Vagina (tissue), 2 donors: Measurements from ENCODE around the gene PACS1.

Experiments
- POLR2A ChIP-seq, 2 donors: fragments of 450-650 bp; IDR thresholded peaks; one replicate each; pipeline ENCODE4 v1.6.1; 2017; ENCODE audit warnings: antibody characterized with exemption in 2 of 2, mild to moderate bottlenecking in 2 of 2, moderate library complexity in 2 of 2
- POLR2AphosphoS5 ChIP-seq, 2 donors: sonication (generic); formaldehyde crosslinking; IDR thresholded peaks; one replicate each; pipeline ENCODE4 v1.9.0; 2017; ENCODE audit warnings: antibody characterized with exemption in 2 of 2, mild to moderate bottlenecking in 2 of 2, low read depth in 1 of 2; ENCODE audit not compliant: insufficient read depth in 1 of 2
- TF ChIP-seq, protein P1 (sequence below), 3 experiments: fragments of 450-650 bp in 2 of 3; fragments of 200-600 bp in 1 of 3; sonication (generic) in 1 of 3; IDR thresholded peaks; one replicate each; pipeline ENCODE4 v1.5.1; 2017 to 2019; ENCODE audit warnings: antibody characterized with exemption in 3 of 3, mild to moderate bottlenecking in 2 of 3, moderate library complexity in 2 of 3

DNA sequence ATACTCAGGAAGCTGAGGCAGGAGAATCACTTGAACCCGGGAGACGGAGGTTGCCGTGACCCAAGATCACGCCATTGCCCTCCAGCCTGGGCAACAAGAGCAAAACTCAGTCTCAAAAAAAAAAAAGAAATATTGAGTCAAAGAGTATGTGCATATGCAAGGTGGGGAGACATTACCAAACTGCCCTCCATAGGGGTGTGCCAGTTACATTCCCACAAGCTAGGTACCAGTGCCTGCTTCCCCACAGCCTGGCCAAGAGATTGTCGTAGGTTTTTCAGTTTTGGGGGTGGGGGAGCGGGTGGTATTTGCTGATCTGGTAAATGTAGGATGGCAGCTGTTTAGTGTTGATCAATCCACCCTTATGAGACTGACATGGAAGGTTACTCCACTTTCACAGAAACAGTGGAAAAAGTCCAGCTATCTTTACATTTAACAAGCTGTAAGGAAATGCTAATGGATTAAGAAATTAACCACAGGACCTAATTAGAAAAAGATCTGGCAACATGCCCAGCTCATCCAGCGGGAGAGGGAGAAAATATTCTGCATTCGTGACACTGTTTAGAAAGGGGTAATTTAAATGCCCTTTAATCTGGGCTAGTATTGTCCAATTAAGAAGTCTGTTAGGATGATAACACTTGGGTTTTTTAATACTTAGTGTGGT, 89.4 kb downstream of the PACS1 start:
- TF ChIP-seq, protein P1, sequence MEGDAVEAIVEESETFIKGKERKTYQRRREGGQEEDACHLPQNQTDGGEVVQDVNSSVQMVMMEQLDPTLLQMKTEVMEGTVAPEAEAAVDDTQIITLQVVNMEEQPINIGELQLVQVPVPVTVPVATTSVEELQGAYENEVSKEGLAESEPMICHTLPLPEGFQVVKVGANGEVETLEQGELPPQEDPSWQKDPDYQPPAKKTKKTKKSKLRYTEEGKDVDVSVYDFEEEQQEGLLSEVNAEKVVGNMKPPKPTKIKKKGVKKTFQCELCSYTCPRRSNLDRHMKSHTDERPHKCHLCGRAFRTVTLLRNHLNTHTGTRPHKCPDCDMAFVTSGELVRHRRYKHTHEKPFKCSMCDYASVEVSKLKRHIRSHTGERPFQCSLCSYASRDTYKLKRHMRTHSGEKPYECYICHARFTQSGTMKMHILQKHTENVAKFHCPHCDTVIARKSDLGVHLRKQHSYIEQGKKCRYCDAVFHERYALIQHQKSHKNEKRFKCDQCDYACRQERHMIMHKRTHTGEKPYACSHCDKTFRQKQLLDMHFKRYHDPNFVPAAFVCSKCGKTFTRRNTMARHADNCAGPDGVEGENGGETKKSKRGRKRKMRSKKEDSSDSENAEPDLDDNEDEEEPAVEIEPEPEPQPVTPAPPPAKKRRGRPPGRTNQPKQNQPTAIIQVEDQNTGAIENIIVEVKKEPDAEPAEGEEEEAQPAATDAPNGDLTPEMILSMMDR (IDR thresholded peaks at IDR 0.05): no peak
- TF ChIP-seq POLR2A (IDR thresholded peaks at IDR 0.05): no peak
- TF ChIP-seq POLR2AphosphoS5 (IDR thresholded peaks at IDR 0.05; ENCODE audit: insufficient read depth in 1 of 2, low read depth in 1 of 2): no peak
